Esophagus squamous epithelium (tissue), 4 donors: ENCODE measurements around the gene ERBB3.

ENCODE experiments used
- CTCF ChIP-seq, 6 experiments: fragments of 450-650 bp in 4 of 6; fragments of 200-600 bp in 2 of 6; sonication (generic) in 2 of 6; IDR thresholded peaks; one replicate each; pipeline ENCODE4 v1.5.1; 2016 to 2019; ENCODE audit warnings: antibody characterized with exemption in 6 of 6, mild to moderate bottlenecking in 4 of 6, moderate library complexity in 4 of 6
- POLR2A ChIP-seq, 4 donors: fragments of 450-650 bp; IDR thresholded peaks; one replicate each; pipeline ENCODE4 v1.6.1; 2017; ENCODE audit warnings: antibody characterized with exemption in 4 of 4, mild to moderate bottlenecking in 4 of 4, moderate library complexity in 3 of 4

GRCh38 chr12:56122637-56123036 is 42.7 kb downstream of the ERBB3 start:
- TF ChIP-seq CTCF (IDR thresholded peaks at IDR 0.05) (no peak), POLR2A (IDR thresholded peaks at IDR 0.05) (no peak)
